ENCODE results near the gene SENP1.

SENP1 gene

GRCh38 chr12:48041591-48042423 is 64.1 kb downstream of the SENP1 start:
- H3K27ac ChIP-seq (ENCODE audit: low read depth in 2 of 2, low read length in 2 of 2) = no peak overlapping the region
- H3K4me1 ChIP-seq (ENCODE audit: control insufficient read depth in 2 of 2, insufficient read depth in 2 of 2, low read length in 2 of 2) = peaks cover 10 to 11% of the 10 kb centered on the region in 2 donors
- H3K36me3 ChIP-seq (ENCODE audit: control insufficient read depth in 2 of 2, insufficient read depth in 2 of 2, low read length in 2 of 2) = peaks cover 11 to 28% of the 10 kb centered on the region in 2 donors
- H3K4me3 ChIP-seq (ENCODE audit: low read length in 2 of 2) = no peak overlapping the region
- H3K9me3 ChIP-seq (ENCODE audit: control insufficient read depth in 2 of 2, low read length in 2 of 2) = no peaks in the 10 kb centered on the region
- no peaks in the 10 kb centered on the region for H3K27me3 ChIP-seq (ENCODE audit: control insufficient read depth in 2 of 2, insufficient read depth in 2 of 2, low read length in 2 of 2)
- no peak overlapping the region for H3K9ac ChIP-seq (ENCODE audit: low read depth in 1 of 2, low read length in 2 of 2)

DNA sequence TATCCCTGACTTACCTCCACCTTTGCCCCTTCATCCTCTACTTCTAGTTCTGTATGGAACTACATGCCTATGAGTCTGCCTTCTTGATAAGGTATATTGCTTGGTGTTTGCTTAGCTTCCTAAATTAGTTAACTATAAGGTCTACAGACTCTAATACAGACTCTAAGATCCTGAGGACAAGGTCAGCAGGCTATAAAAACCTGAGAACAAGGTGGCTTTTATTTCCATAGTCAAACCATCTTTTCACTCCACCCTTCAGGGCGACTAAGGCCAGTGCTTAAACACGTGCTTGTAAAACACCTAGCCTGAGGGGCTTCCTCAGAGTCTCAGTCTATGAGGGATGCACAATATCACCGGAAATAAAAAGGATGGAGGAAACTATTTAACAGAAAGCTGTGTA is 65.5 kb downstream of the SENP1 start:
- Histone ChIP-seq H3K27ac (ENCODE audit: low read depth in 2 of 2, low read length in 2 of 2) (no peak overlapping the region), H3K9ac (ENCODE audit: low read depth in 1 of 2, low read length in 2 of 2) (no peak overlapping the region), H3K4me1 (ENCODE audit: control insufficient read depth in 2 of 2, insufficient read depth in 2 of 2, low read length in 2 of 2) (peaks cover 10 to 11% of the 10 kb centered on the region in 2 donors), H3K9me3 (ENCODE audit: control insufficient read depth in 2 of 2, low read length in 2 of 2) (no peaks in the 10 kb centered on the region), H3K36me3 (ENCODE audit: control insufficient read depth in 2 of 2, insufficient read depth in 2 of 2, low read length in 2 of 2) (peaks cover 11 to 14% of the 10 kb centered on the region in 2 donors), H3K27me3 (ENCODE audit: control insufficient read depth in 2 of 2, insufficient read depth in 2 of 2, low read length in 2 of 2) (no peaks in the 10 kb centered on the region), H3K4me3 (ENCODE audit: low read length in 2 of 2) (no peak overlapping the region)

DNA sequence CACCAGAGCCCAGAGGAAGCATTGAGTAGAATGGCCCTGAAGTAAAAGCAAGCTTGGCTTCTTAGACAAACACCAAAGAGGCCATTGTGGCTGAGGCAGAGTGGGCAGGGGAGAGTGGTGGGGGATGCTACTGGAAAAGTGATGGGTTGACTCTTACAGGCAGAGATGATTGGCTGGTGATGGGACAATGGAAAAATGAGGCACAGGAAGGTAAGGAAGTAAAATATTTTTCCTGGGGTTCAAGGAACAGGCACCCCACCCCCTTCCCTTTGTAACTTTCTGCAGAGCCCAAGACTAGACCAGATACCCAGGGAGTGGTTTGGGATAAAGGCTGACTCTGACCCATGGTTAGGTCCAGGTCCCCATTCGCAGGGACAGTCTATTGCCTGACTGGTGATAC is 66.7 kb downstream of the SENP1 start:
- Histone ChIP-seq H3K27me3 (ENCODE audit: control insufficient read depth in 2 of 2, insufficient read depth in 2 of 2, low read length in 2 of 2) (no peaks in the 10 kb centered on the region), H3K9me3 (ENCODE audit: control insufficient read depth in 2 of 2, low read length in 2 of 2) (no peaks in the 10 kb centered on the region)

DNA sequence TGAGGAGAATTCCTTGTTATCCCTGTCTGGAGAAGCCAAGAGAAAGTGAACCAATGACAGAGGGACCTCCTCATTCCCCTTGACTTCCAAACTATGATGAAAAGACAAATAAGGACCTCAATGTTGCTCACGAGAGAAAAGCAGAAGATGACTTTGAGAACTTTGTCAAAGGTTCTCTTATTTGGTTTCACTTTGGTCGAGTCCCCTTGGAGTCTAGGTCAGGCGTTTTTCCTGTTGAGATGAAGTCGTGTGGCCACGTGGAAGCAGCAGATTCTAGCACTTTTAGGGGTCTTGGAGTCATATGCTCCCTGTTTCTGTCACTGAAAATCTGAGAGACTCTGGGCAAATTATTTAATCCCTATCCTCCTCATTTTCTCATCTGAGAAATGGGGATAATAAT is 67.8 kb downstream of the SENP1 start:
- no peaks in the 10 kb centered on the region for H3K9me3 ChIP-seq (ENCODE audit: control insufficient read depth in 2 of 2, low read length in 2 of 2)
- no peak overlapping the region for H3K4me3 ChIP-seq (ENCODE audit: low read length in 2 of 2)
- H3K36me3 ChIP-seq (ENCODE audit: control insufficient read depth in 2 of 2, insufficient read depth in 2 of 2, low read length in 2 of 2) = peaks cover 0 to 4% of the 10 kb centered on the region in 2 donors
- H3K9ac ChIP-seq (ENCODE audit: low read depth in 1 of 2, low read length in 2 of 2) = no peak overlapping the region
- H3K27me3 ChIP-seq (ENCODE audit: control insufficient read depth in 2 of 2, insufficient read depth in 2 of 2, low read length in 2 of 2) = no peaks in the 10 kb centered on the region
- H3K4me1 ChIP-seq (ENCODE audit: control insufficient read depth in 2 of 2, insufficient read depth in 2 of 2, low read length in 2 of 2) = peaks cover 10 to 11% of the 10 kb centered on the region in 2 donors
- no peak overlapping the region for H3K27ac ChIP-seq (ENCODE audit: low read depth in 2 of 2, low read length in 2 of 2)

More for the DNA sequence above, 66.7 kb downstream of the SENP1 start:
- no peak overlapping the region for H3K9ac ChIP-seq (ENCODE audit: low read depth in 1 of 2, low read length in 2 of 2)
- H3K36me3 ChIP-seq (ENCODE audit: control insufficient read depth in 2 of 2, insufficient read depth in 2 of 2, low read length in 2 of 2) = peaks cover 0 to 4% of the 10 kb centered on the region in 2 donors
- no peak overlapping the region for H3K4me3 ChIP-seq (ENCODE audit: low read length in 2 of 2)
- peaks cover 10 to 11% of the 10 kb centered on the region in 2 donors for H3K4me1 ChIP-seq (ENCODE audit: control insufficient read depth in 2 of 2, insufficient read depth in 2 of 2, low read length in 2 of 2)
- H3K27ac ChIP-seq (ENCODE audit: low read depth in 2 of 2, low read length in 2 of 2) = no peak overlapping the region

GRCh38 chr12:48037267-48037915 is 68.5 kb downstream of the SENP1 start:
- Histone ChIP-seq H3K27ac (ENCODE audit: low read depth in 2 of 2, low read length in 2 of 2) (no peak overlapping the region), H3K36me3 (ENCODE audit: control insufficient read depth in 2 of 2, insufficient read depth in 2 of 2, low read length in 2 of 2) (no peaks in the 10 kb centered on the region), H3K9ac (ENCODE audit: low read depth in 1 of 2, low read length in 2 of 2) (no peak overlapping the region), H3K9me3 (ENCODE audit: control insufficient read depth in 2 of 2, low read length in 2 of 2) (no peaks in the 10 kb centered on the region), H3K4me1 (ENCODE audit: control insufficient read depth in 2 of 2, insufficient read depth in 2 of 2, low read length in 2 of 2) (peaks cover 10 to 11% of the 10 kb centered on the region in 2 donors), H3K27me3 (ENCODE audit: control insufficient read depth in 2 of 2, insufficient read depth in 2 of 2, low read length in 2 of 2) (no peaks in the 10 kb centered on the region), H3K4me3 (ENCODE audit: low read length in 2 of 2) (no peak overlapping the region)

DNA sequence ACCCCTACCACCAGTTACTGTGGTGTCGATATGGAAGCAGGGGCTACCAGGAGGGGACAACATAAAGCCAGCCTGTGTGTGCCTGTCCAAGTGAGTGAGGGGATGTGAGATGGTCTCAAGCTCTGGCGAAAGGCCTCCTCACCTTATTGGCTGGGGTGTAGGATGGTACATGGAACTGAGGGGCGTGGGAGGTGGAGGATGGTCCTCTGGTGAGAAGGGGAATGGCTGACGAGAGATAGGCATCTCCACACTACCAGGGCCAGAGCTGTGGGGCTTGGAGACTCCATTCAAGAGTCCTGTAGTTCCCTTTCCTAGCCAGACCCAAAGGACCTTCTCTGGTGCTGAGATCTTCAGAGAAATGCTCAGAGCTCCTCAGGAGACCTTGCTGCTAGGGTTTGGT is 69.1 kb downstream of the SENP1 start:
- Histone ChIP-seq H3K9ac (ENCODE audit: low read depth in 1 of 2, low read length in 2 of 2) (no peak overlapping the region), H3K4me1 (ENCODE audit: control insufficient read depth in 2 of 2, insufficient read depth in 2 of 2, low read length in 2 of 2) (peaks cover 10 to 11% of the 10 kb centered on the region in 2 donors), H3K27ac (ENCODE audit: low read depth in 2 of 2, low read length in 2 of 2) (no peak overlapping the region), H3K9me3 (ENCODE audit: control insufficient read depth in 2 of 2, low read length in 2 of 2) (no peaks in the 10 kb centered on the region), H3K27me3 (ENCODE audit: control insufficient read depth in 2 of 2, insufficient read depth in 2 of 2, low read length in 2 of 2) (no peaks in the 10 kb centered on the region), H3K4me3 (ENCODE audit: low read length in 2 of 2) (no peak overlapping the region), H3K36me3 (ENCODE audit: control insufficient read depth in 2 of 2, insufficient read depth in 2 of 2, low read length in 2 of 2) (no peaks in the 10 kb centered on the region)

DNA sequence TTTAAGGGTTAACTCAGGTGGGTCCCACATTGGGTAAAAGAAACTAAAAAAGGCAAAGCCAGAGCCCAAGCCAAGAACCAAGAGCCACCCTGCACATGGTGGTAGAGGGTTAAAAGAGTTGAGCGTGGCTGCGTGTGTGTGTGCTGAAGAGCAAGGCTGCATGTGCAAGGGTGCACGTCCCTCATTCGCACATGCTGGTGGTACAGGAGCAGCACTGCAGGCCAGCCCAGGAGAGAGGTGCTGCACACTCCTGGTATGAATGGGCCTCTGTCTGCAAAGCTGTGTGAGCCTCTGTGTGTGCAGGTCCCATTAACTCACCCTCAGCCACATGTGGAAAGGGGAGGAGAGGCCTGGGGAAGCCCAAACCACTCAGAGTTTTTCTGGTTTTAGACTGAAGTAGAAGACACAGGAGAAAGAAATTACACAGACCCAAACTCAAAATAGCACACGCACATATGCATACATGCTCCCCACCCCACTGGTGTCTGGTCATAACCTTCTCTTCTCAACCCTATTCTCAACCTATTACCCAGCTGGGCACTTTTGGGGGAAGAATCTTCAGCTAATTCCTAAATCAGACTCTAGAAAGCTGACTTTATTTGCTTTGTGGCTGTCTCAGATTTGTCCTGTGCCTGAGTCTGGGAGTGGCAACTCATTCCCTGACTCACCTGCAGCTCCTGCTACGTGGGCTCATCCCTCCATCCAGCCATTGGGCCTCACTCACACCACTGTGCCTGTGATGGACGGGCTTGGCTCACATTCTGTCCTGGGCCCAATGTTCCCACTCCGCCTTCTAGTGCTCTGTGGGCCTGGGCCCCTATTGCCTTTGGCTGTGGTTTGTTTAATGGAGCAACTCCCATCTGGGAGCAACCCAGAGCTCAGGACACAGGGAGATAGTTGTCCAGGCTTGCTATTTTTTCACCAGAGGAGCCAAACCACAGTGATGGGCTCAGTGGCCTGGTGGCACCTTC is 70.8 kb downstream of the SENP1 start:
- Histone ChIP-seq H3K4me1 (ENCODE audit: control insufficient read depth in 2 of 2, insufficient read depth in 2 of 2, low read length in 2 of 2) (peaks cover 11 to 14% of the 10 kb centered on the region in 2 donors), H3K9me3 (ENCODE audit: control insufficient read depth in 2 of 2, low read length in 2 of 2) (no peaks in the 10 kb centered on the region), H3K9ac (ENCODE audit: low read depth in 1 of 2, low read length in 2 of 2) (no peak overlapping the region), H3K36me3 (ENCODE audit: control insufficient read depth in 2 of 2, insufficient read depth in 2 of 2, low read length in 2 of 2) (no peaks in the 10 kb centered on the region), H3K27ac (ENCODE audit: low read depth in 2 of 2, low read length in 2 of 2) (no peak overlapping the region), H3K4me3 (ENCODE audit: low read length in 2 of 2) (no peak overlapping the region), H3K27me3 (ENCODE audit: control insufficient read depth in 2 of 2, insufficient read depth in 2 of 2, low read length in 2 of 2) (no peaks in the 10 kb centered on the region)

GRCh38 chr12:48033451-48033850 is 72.4 kb downstream of the SENP1 start:
- H3K4me1 ChIP-seq (ENCODE audit: control insufficient read depth in 2 of 2, insufficient read depth in 2 of 2, low read length in 2 of 2) = peaks cover 0 to 10% of the 10 kb centered on the region in 2 donors
- H3K36me3 ChIP-seq (ENCODE audit: control insufficient read depth in 2 of 2, insufficient read depth in 2 of 2, low read length in 2 of 2) = no peaks in the 10 kb centered on the region
- no peak overlapping the region for H3K27ac ChIP-seq (ENCODE audit: low read depth in 2 of 2, low read length in 2 of 2)
- no peak overlapping the region for H3K9ac ChIP-seq (ENCODE audit: low read depth in 1 of 2, low read length in 2 of 2)
- no peaks in the 10 kb centered on the region for H3K27me3 ChIP-seq (ENCODE audit: control insufficient read depth in 2 of 2, insufficient read depth in 2 of 2, low read length in 2 of 2)
- H3K9me3 ChIP-seq (ENCODE audit: control insufficient read depth in 2 of 2, low read length in 2 of 2) = no peaks in the 10 kb centered on the region
- no peak overlapping the region for H3K4me3 ChIP-seq (ENCODE audit: low read length in 2 of 2)

- Histone ChIP-seq H3K27me3 (ENCODE audit: control insufficient read depth in 2 of 2, insufficient read depth in 2 of 2, low read length in 2 of 2) (no peaks in the 10 kb centered on the region), H3K27ac (ENCODE audit: low read depth in 2 of 2, low read length in 2 of 2) (no peak overlapping the region), H3K36me3 (ENCODE audit: control insufficient read depth in 2 of 2, insufficient read depth in 2 of 2, low read length in 2 of 2) (no peaks in the 10 kb centered on the region), H3K9me3 (ENCODE audit: control insufficient read depth in 2 of 2, low read length in 2 of 2) (no peaks in the 10 kb centered on the region), H3K4me1 (ENCODE audit: control insufficient read depth in 2 of 2, insufficient read depth in 2 of 2, low read length in 2 of 2) (peaks cover 0 to 13% of the 10 kb centered on the region in 2 donors), H3K9ac (ENCODE audit: low read depth in 1 of 2, low read length in 2 of 2) (no peak overlapping the region), H3K4me3 (ENCODE audit: low read length in 2 of 2) (no peak overlapping the region)
These were observed 73.3 kb downstream of the SENP1 start for GRCh38 chr12:48032597-48032996.

All from mucosa of rectum (tissue), 2 donors.